GM10266 (cell line): ENCODE results near the gene KRT86.

Experiments used
- DNase-seq: peaks from one replicate; pipeline ENCODE4 v3.0.0; 2012; ENCODE audit errors: extremely low spot score
- CTCF ChIP-seq: IDR thresholded peaks from 2 replicates; pipeline ENCODE4 v1.5.1; 2012; ENCODE audit warnings: mild to moderate bottlenecking, low read depth; ENCODE audit not compliant: control insufficient read depth, insufficient read depth; ENCODE audit errors: missing control alignments

The KRT86 gene

GRCh38 chr12:52351196-52352059 lies 77.0 kb downstream of the KRT86 start:
- DNase-seq = no peak
- TF ChIP-seq CTCF = no peak

- DNase-seq = no peak
- no peak for TF ChIP-seq CTCF
These were observed 78.5 kb downstream of the KRT86 start for GRCh38 chr12:52352951-52353350.

- TF ChIP-seq CTCF = no peak
- DNase-seq = no peak
These were observed 79.3 kb downstream of the KRT86 start for GRCh38 chr12:52353766-52354165.

GRCh38 chr12:52354200-52354599 lies 79.8 kb downstream of the KRT86 start:
- no peak for TF ChIP-seq CTCF
- DNase-seq = no peak

GRCh38 chr12:52355176-52355575 lies 80.7 kb downstream of the KRT86 start:
- TF ChIP-seq CTCF = no peak
- DNase-seq = no peak

- no peak for TF ChIP-seq CTCF
- no peak for DNase-seq
These were observed 81.8 kb downstream of the KRT86 start for GRCh38 chr12:52356031-52356761.

- TF ChIP-seq CTCF = no peak
- DNase-seq = no peak
These were observed 82.5 kb downstream of the KRT86 start for GRCh38 chr12:52356762-52357580.
